NCI-H345 treated with DMSO at 0.1 percent for 48 hours (cell line): Measurements from ENCODE around the gene RPTN.
"Not testable (repeated sequence)": the region's sequence is repeated elsewhere in the genome, so short reads cannot be mapped to it uniquely, and the experiment has no call there.

Source experiments
- DNase-seq: peaks from one replicate; lab custom pipeline; 2025; ENCODE audit not compliant: unreplicated experiment; lab: John Stamatoyannopoulos, UW

Gene RPTN

GRCh38 chr1:152166966-152167365 lies 7.9 kb upstream of the RPTN start:
- no peak for DNase-seq

GRCh38 chr1:152165286-152166077 lies 6.5 kb upstream of the RPTN start:
- DNase-seq = no peak

GRCh38 chr1:152164517-152165136 lies 5.6 kb upstream of the RPTN start:
- no peak for DNase-seq

- no peak for DNase-seq
Measured at GRCh38 chr1:152162792-152163463, 3.9 kb upstream of the RPTN start.

- DNase-seq = no peak
Measured at GRCh38 chr1:152160576-152160975, 1.5 kb upstream of the RPTN start.

- no peak for DNase-seq
Measured at GRCh38 chr1:152153996-152154395, 5.0 kb downstream of the RPTN start.

- DNase-seq = no peak
Measured at GRCh38 chr1:152151646-152152045, 7.4 kb downstream of the RPTN start.

- DNase-seq = no peak
Measured at GRCh38 chr1:152148981-152149380, 10.0 kb downstream of the RPTN start.

GRCh38 chr1:152148051-152148450 lies 11.0 kb downstream of the RPTN start:
- no peak for DNase-seq

- no peak for DNase-seq
Measured at GRCh38 chr1:152145769-152146168, 13.3 kb downstream of the RPTN start.

GRCh38 chr1:152144674-152145183 lies 14.3 kb downstream of the RPTN start:
- DNase-seq = not testable (repeated sequence)

GRCh38 chr1:152143150-152143887 lies 15.7 kb downstream of the RPTN start:
- DNase-seq = no peak

GRCh38 chr1:152141971-152142584 lies 16.9 kb downstream of the RPTN start:
- DNase-seq = no peak

- DNase-seq = no peak
Measured at GRCh38 chr1:152137215-152137614, 21.8 kb downstream of the RPTN start.

- DNase-seq = no peak
Measured at GRCh38 chr1:152130186-152130585, 28.8 kb downstream of the RPTN start.

GRCh38 chr1:152127673-152128072 lies 31.4 kb downstream of the RPTN start:
- no peak for DNase-seq

GRCh38 chr1:152125834-152126443 lies 33.1 kb downstream of the RPTN start:
- no peak for DNase-seq

- DNase-seq = no peak
Measured at GRCh38 chr1:152118915-152119314, 40.1 kb downstream of the RPTN start.

GRCh38 chr1:152115344-152115743 lies 43.7 kb downstream of the RPTN start, which contains the start of gene TCHH:
TCHH (minus strand) TSS chr1:152115444; CDS start chr1:152114080, 1,364 bp downstream.
- DNase-seq = no peak

- no peak for DNase-seq
Measured at GRCh38 chr1:152112885-152113432, 46.1 kb downstream of the RPTN start.
